Body of pancreas (tissue), 4 donors: ENCODE data around the gene SIGLEC8. TPM values are rescaled to one million over a fixed set of nuclear protein-coding genes. Genes with fewer than 3 reads are reported as not detected.

ENCODE experiments used
- ATAC-seq: fragments of 150-250 bp; one replicate; pipeline ENCODE4 v1.9.1; 2016
- DNase-seq, 4 donors: peaks; one replicate each; pipeline ENCODE4 v3.0.0-alpha.2; 2019
- H3K27ac ChIP-seq, 4 donors: fragments of 200-600 bp; sonication (generic); 1 replicate in 3 of 4; 2 replicates in 1 of 4; pipeline versions ENCODE4 v1.5.1 to v1.6.1; 2016 to 2019; ENCODE audit warnings: mild to moderate bottlenecking in 1 of 4, mixed read lengths in 1 of 4, moderate library complexity in 1 of 4
- H3K27me3 ChIP-seq, 2 donors: fragments of 200-600 bp; sonication (generic); one replicate each; pipeline ENCODE4 v1.6.0; 2016; ENCODE audit warnings: mild to moderate bottlenecking in 1 of 2
- H3K36me3 ChIP-seq, 2 donors: fragments of 200-600 bp; sonication (generic); replicated peaks in 1 of 2; 2 replicates each; pipeline ENCODE4 v1.5.1; 2016; ENCODE audit warnings: low read depth in 2 of 2; ENCODE audit not compliant: insufficient read depth in 1 of 2
- H3K4me1 ChIP-seq: fragments of 200-600 bp; sonication (generic); one replicate; pipeline ENCODE4 v1.6.0; 2016
- H3K4me3 ChIP-seq, 2 donors: fragments of 200-600 bp; sonication (generic); 1 replicate in 1 of 2; 2 replicates in 1 of 2; pipeline ENCODE4 v1.5.1; 2016 to 2019
- H3K9me3 ChIP-seq, 3 donors: fragments of 200-600 bp; sonication (generic); 1 replicate in 2 of 3; 2 replicates in 1 of 3; pipeline ENCODE4 v1.5.1; 2016
- CTCF ChIP-seq, 7 experiments: fragments of 450-650 bp in 4 of 7; fragments of 200-600 bp in 3 of 7; sonication (generic) in 3 of 7; IDR thresholded peaks; one replicate each; pipeline ENCODE4 v1.5.1; 2016 to 2019; ENCODE audit warnings: antibody characterized with exemption in 7 of 7
- POLR2A ChIP-seq, 3 donors: fragments of 450-650 bp; IDR thresholded peaks; one replicate each; pipeline ENCODE4 v1.6.1; 2016; ENCODE audit warnings: antibody characterized with exemption in 3 of 3, mild to moderate bottlenecking in 2 of 3
- WGBS, 2 donors: methylation state at CpG; one replicate each; pipeline ENCODE4 v1.1.5; 2017; 5-methylcytosine and 5-hydroxymethylcytosine counted together
- intact Hi-C: fragments of 100-400 bp; cut with DNase I; formaldehyde crosslinking; loops from one replicate; pipeline ENCODE4 v1.15.1; 2023
- total RNA-seq, 2 donors: library from RNA; depleted of rRNA; stranded (reverse); fragments of >200 nt; gene quantifications; one replicate each; pipeline ENCODE4 v1.1.0, GENCODE V29; 2016

Gene SIGLEC8
- total RNA-seq, 2 donors from 2014 or later, result 0.52 TPM; not detected in 1

DNA sequence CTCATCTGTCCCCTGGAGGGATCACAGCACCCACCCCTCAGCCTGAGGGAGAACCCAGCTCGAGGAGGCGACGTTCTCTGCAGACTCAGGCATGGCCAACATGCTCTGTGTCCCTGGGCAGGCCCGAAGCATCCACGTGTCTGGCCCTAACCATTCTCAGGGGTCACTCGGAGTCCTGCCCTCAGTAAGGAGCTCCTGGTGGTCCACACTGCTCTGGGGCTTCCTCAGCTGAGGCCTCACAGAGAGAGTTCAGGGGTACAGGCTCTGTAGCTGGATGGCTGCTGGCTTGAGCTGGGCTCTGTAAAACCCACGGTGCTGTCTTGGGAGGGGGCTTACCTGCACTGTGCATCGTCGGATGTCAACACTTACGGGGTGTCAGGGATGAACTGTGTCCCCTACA, 4.4 kb upstream of the SIGLEC8 start:
- H3K27ac ChIP-seq, result no peak overlapping the region
- H3K36me3 ChIP-seq, result no peaks in the 10 kb centered on the region
- H3K4me3 ChIP-seq, result no peak overlapping the region
- DNase-seq, result no peak
- intact Hi-C loops, result no loop called here
- H3K9me3 ChIP-seq, result no peaks in the 10 kb centered on the region
- TF ChIP-seq CTCF (IDR thresholded peaks at IDR 0.05) (no peak), POLR2A (IDR thresholded peaks at IDR 0.05) (no peak)
- no peaks in the 10 kb centered on the region for H3K4me1 ChIP-seq
- no peak for ATAC-seq
- no peaks in the 10 kb centered on the region for H3K27me3 ChIP-seq
- 54 to 57% methylated on average over 4 to 10 of the region's 10 CpGs for WGBS, 2 donors

- Histone ChIP-seq H3K4me1 (no peaks in the 10 kb centered on the region), H3K4me3 (no peak overlapping the region), H3K27me3 (no peaks in the 10 kb centered on the region), H3K27ac (no peak overlapping the region), H3K9me3 (no peaks in the 10 kb centered on the region), H3K36me3 (no peaks in the 10 kb centered on the region)
- TF ChIP-seq POLR2A (IDR thresholded peaks at IDR 0.05), result no peak
- TF ChIP-seq CTCF (IDR thresholded peaks at IDR 0.05), result no peak
- DNase-seq, result no peak
- ATAC-seq, result no peak
- intact Hi-C loops, result no loop called here
- WGBS, 2 donors, result 41 to 54% methylated on average over 5 to 7 of the region's 7 CpGs
Measured at GRCh38 chr19:51462276-51462675, 4.0 kb upstream of the SIGLEC8 start.

DNA sequence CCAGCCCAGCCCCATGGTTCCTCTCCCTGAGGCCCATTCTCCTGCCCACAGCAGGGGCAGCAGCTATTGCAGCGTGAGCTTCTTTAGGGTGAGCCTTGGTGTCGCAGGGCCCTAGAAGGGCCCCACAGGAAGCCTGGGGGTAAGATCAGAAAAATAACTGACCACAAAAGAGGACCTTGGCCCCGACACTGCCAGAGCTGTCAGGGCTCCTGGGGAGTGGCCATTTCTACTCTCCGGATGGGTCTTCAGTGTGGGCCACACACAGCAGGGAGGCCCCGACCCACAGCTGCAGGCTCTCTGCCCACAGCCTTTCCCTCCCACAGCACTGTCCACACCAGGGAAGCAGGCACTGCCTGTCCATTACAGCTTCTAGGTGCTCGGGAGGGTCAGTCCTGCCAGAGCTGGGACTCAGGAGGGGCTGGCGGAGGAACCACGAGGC, 3.5 kb upstream of the SIGLEC8 start:
- DNase-seq (peak in 2 of 4 donors; percentile 7 to 48), ATAC-seq (no peak)
- Histone ChIP-seq H3K4me3 (no peak overlapping the region), H3K27me3 (no peaks in the 10 kb centered on the region), H3K27ac (peak overlapping the region in 1 of 4 donors; percentile 25), H3K36me3 (no peaks in the 10 kb centered on the region), H3K4me1 (no peaks in the 10 kb centered on the region), H3K9me3 (no peaks in the 10 kb centered on the region)
- WGBS, 2 donors, result 38 to 68% methylated on average over 3 to 8 of the region's 8 CpGs
- intact Hi-C loops, result no loop called here
- TF ChIP-seq CTCF (IDR thresholded peaks at IDR 0.05) (no peak), POLR2A (IDR thresholded peaks at IDR 0.05) (no peak)

- Histone ChIP-seq H3K36me3 (no peaks in the 10 kb centered on the region), H3K9me3 (no peaks in the 10 kb centered on the region), H3K4me3 (no peak overlapping the region), H3K27me3 (no peaks in the 10 kb centered on the region), H3K4me1 (no peaks in the 10 kb centered on the region), H3K27ac (no peak overlapping the region)
- WGBS, 2 donors, result 43 to 55% methylated on average over 12 to 13 of the region's 13 CpGs
- peak in 1 of 4 donors; percentile 29 for DNase-seq
- no peak for ATAC-seq
- TF ChIP-seq POLR2A (IDR thresholded peaks at IDR 0.05) (no peak), CTCF (IDR thresholded peaks at IDR 0.05) (no peak)
- intact Hi-C loops, result no loop called here
Measured at GRCh38 chr19:51460164-51460992, 2.1 kb upstream of the SIGLEC8 start.
